ENCODE results near the gene MACROD2.

DNA sequence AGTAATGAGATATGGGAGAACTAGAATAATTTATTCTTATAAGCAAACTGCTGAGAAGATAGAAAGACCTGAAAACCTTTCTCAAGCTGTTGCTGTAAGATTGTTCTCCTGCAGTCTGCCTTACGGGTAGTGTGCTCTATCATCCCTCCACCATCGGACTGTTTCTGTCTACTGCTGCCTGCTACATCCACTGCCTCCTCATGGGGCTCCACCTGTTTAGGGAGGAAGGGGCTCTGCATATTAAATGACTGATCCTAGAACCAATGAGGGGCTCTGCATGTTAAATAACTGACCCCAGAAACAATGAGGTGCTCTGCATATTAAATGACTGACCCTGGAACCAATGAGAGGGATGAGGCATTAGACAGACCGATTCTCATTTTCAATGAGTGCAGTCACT, 1923.3 kb downstream of the MACROD2 start:
- TF ChIP-seq, protein P1, sequence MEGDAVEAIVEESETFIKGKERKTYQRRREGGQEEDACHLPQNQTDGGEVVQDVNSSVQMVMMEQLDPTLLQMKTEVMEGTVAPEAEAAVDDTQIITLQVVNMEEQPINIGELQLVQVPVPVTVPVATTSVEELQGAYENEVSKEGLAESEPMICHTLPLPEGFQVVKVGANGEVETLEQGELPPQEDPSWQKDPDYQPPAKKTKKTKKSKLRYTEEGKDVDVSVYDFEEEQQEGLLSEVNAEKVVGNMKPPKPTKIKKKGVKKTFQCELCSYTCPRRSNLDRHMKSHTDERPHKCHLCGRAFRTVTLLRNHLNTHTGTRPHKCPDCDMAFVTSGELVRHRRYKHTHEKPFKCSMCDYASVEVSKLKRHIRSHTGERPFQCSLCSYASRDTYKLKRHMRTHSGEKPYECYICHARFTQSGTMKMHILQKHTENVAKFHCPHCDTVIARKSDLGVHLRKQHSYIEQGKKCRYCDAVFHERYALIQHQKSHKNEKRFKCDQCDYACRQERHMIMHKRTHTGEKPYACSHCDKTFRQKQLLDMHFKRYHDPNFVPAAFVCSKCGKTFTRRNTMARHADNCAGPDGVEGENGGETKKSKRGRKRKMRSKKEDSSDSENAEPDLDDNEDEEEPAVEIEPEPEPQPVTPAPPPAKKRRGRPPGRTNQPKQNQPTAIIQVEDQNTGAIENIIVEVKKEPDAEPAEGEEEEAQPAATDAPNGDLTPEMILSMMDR (IDR thresholded peaks at IDR 0.05): no peak
- TF ChIP-seq POLR2A (IDR thresholded peaks at IDR 0.05): no peak

Data from tibial nerve (tissue), 3 donors.